Trophoblast cell (in vitro differentiated cells and primary cell): ENCODE data around the gene GDI2.

Source experiments
- DNase-seq, 2 donors: peaks; one replicate each; pipeline ENCODE4 v3.0.0-alpha.2; 2016
- H2AFZ ChIP-seq: 2 replicates; pipeline ENCODE4 v1.6.1; 2013; ENCODE audit warnings: low read length, moderate library complexity, mild to moderate bottlenecking; ENCODE audit not compliant: insufficient read depth, poor library complexity
- H2AK5ac ChIP-seq: 2 replicates; pipeline ENCODE4 v1.6.1; 2013; ENCODE audit warnings: mild to moderate bottlenecking, low read length
- H2BK120ac ChIP-seq: 2 replicates; pipeline ENCODE4 v1.6.1; 2013; ENCODE audit warnings: low read length, mild to moderate bottlenecking, moderate library complexity; ENCODE audit not compliant: insufficient read depth, poor library complexity
- H2BK12ac ChIP-seq: 2 replicates; pipeline ENCODE4 v1.6.1; 2013; ENCODE audit warnings: mild to moderate bottlenecking, low read length, moderate library complexity
- H2BK5ac ChIP-seq: 2 replicates; pipeline ENCODE4 v1.6.1; 2013; ENCODE audit warnings: low read length, low read depth, moderate library complexity, mild to moderate bottlenecking; ENCODE audit not compliant: poor library complexity
- H3K14ac ChIP-seq: 2 replicates; pipeline ENCODE4 v1.6.1; 2013; ENCODE audit warnings: mild to moderate bottlenecking, low read length
- H3K18ac ChIP-seq: 2 replicates; pipeline ENCODE4 v1.6.1; 2013; ENCODE audit warnings: mild to moderate bottlenecking, low read length
- H3K23ac ChIP-seq: 2 replicates; pipeline ENCODE4 v1.6.1; 2013; ENCODE audit warnings: low read length
- H3K27ac ChIP-seq: 2 replicates; pipeline ENCODE4 v1.5.1; 2013; ENCODE audit warnings: low read depth, mild to moderate bottlenecking, inconsistent platforms, low read length, moderate library complexity
- H3K27me3 ChIP-seq: 2 replicates; pipeline ENCODE4 v1.6.1; 2013; ENCODE audit warnings: inconsistent platforms, mild to moderate bottlenecking, low read length, moderate library complexity; ENCODE audit not compliant: insufficient read depth
- H3K36me3 ChIP-seq, 2 experiments: 1 replicate in 1 of 2; 2 replicates in 1 of 2; pipeline ENCODE4 v1.6.1; 2013; ENCODE audit warnings: low read length in 2 of 2, mild to moderate bottlenecking in 2 of 2, moderate library complexity in 1 of 2; ENCODE audit not compliant: insufficient read depth in 2 of 2, control insufficient read depth in 1 of 2
- H3K4ac ChIP-seq: 2 replicates; pipeline ENCODE4 v1.6.1; 2013; ENCODE audit warnings: low read depth, mild to moderate bottlenecking, low read length, moderate library complexity
- H3K4me1 ChIP-seq, 2 experiments: 1 replicate in 1 of 2; 2 replicates in 1 of 2; pipeline ENCODE4 v1.6.1; 2013; ENCODE audit warnings: low read length in 2 of 2, mild to moderate bottlenecking in 2 of 2, moderate library complexity in 1 of 2; ENCODE audit not compliant: insufficient read depth in 2 of 2, control insufficient read depth in 1 of 2
- H3K4me2 ChIP-seq: 2 replicates; pipeline ENCODE4 v1.6.1; 2013; ENCODE audit warnings: inconsistent platforms, mild to moderate bottlenecking, low read length, moderate library complexity
- H3K4me3 ChIP-seq: 2 replicates; pipeline ENCODE4 v1.5.1; 2013; ENCODE audit warnings: mild to moderate bottlenecking, low read depth, low read length, inconsistent platforms
- H3K79me1 ChIP-seq: one replicate; pipeline ENCODE4 v1.6.1; 2013; ENCODE audit warnings: low read length
- H3K79me2 ChIP-seq: 2 replicates; pipeline ENCODE4 v1.6.1; 2013; ENCODE audit warnings: low read length, mild to moderate bottlenecking; ENCODE audit not compliant: control insufficient read depth, insufficient read depth, poor library complexity
- H3K9ac ChIP-seq: 2 replicates; pipeline ENCODE4 v1.6.1; 2013; ENCODE audit warnings: mild to moderate bottlenecking, low read length
- H3K9me3 ChIP-seq: 2 replicates; pipeline ENCODE4 v1.6.1; 2013; ENCODE audit warnings: low read depth, mild to moderate bottlenecking, control low read depth, inconsistent platforms, low read length; ENCODE audit not compliant: insufficient read depth
- H4K12ac ChIP-seq: 2 replicates; pipeline ENCODE4 v1.6.1; 2013; ENCODE audit warnings: low read depth, mild to moderate bottlenecking, low read length, moderate library complexity
- H4K8ac ChIP-seq: 2 replicates; pipeline ENCODE4 v1.6.1; 2013; ENCODE audit warnings: low read depth, mild to moderate bottlenecking, low read length, moderate library complexity
- H4K91ac ChIP-seq: one replicate; pipeline ENCODE4 v1.6.1; 2013; ENCODE audit warnings: low read depth, mild to moderate bottlenecking, low read length, moderate library complexity
- WGBS: extraction: QIAGEN DNeasy Blood & Tissue Kit; methylation state at CpG from one replicate; pipeline ENCODE4 v1.1.7; 2013; ENCODE audit warnings: missing lambda C conversion rate; ENCODE audit not compliant: insufficient read length, insufficient coverage; ENCODE audit errors: extremely low coverage; 5-methylcytosine and 5-hydroxymethylcytosine counted together

The GDI2 gene

DNA sequence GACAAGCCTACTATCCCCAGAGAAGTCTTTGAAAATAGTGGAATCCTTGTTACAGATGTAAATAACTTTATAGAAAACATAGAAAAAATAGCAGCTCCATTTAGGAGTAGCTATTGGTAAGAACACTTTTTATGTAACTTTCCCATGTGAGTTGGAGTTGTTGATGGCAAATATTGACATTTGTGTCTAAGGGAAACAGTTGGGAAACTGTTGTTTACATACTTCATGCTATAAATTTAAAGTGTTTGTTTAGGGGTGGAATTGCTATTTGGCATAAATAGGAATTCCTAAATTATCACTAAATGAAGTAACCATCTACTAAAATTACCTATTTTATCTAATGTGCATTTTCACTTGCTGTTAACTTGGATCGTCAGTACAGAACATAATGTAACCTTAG is 50.7 kb downstream of the GDI2 start:
- Histone ChIP-seq H3K4ac (no peak overlapping the region), H3K27me3 (no peaks in the 10 kb centered on the region), H3K18ac (no peak overlapping the region), H4K12ac (no peak overlapping the region), H3K4me1 (no peaks in the 10 kb centered on the region), H3K79me1 (no peaks in the 10 kb centered on the region), H2AFZ (no peak overlapping the region), H3K4me2 (no peak overlapping the region), H3K79me2 (no peaks in the 10 kb centered on the region), H3K4me3 (no peak overlapping the region), H3K9ac (no peak overlapping the region), H2BK5ac (no peak overlapping the region), H2AK5ac (no peak overlapping the region), H3K9me3 (peaks cover 1% of the 10 kb centered on the region), H3K14ac (no peak overlapping the region), H3K36me3 (peaks cover 21 to 47% of the 10 kb centered on the region in 2 experiments), H4K8ac (no peak overlapping the region), H3K23ac (no peak overlapping the region), H2BK120ac (no peak overlapping the region), H3K27ac (no peak overlapping the region), H4K91ac (no peak overlapping the region), H2BK12ac (no peak overlapping the region)
- WGBS, result no CpG with 5 or more reads among the region's 1 CpG
- no peak for DNase-seq

DNA sequence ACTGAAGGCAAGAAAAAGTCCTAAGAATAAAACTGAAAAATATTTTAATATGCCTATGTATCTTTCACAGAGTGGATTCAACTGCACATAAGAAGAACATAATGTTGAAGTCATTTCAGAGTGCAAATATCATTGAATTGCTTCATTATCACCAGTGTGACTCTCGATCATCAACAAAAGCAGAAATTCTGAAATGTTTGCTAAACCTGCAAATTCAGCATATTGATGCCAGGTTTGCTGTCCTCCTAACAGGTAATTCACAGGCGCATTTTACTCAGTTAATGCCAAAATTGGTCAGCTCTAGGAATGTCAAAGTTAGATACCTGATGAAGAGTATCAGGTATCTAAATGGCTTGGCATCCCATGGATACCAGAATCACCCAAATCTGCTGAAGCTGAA is 52.0 kb downstream of the GDI2 start:
- Histone ChIP-seq H3K4me3 (no peak overlapping the region), H3K9me3 (peaks cover 1% of the 10 kb centered on the region), H3K23ac (no peak overlapping the region), H3K27me3 (no peaks in the 10 kb centered on the region), H3K4ac (no peak overlapping the region), H2AK5ac (no peak overlapping the region), H3K18ac (no peak overlapping the region), H4K91ac (no peak overlapping the region), H2BK5ac (no peak overlapping the region), H3K14ac (no peak overlapping the region), H3K79me1 (no peaks in the 10 kb centered on the region), H3K27ac (no peak overlapping the region), H2BK120ac (no peak overlapping the region), H2AFZ (no peak overlapping the region), H3K36me3 (peaks cover 19 to 46% of the 10 kb centered on the region in 2 experiments), H3K4me2 (no peak overlapping the region), H4K8ac (no peak overlapping the region), H3K9ac (no peak overlapping the region), H2BK12ac (no peak overlapping the region), H3K79me2 (no peaks in the 10 kb centered on the region), H3K4me1 (no peaks in the 10 kb centered on the region), H4K12ac (no peak overlapping the region)
- whole genome bisulfite sequencing, result no CpG with 5 or more reads among the region's 2 CpGs
- DNase-seq, result no peak

DNA sequence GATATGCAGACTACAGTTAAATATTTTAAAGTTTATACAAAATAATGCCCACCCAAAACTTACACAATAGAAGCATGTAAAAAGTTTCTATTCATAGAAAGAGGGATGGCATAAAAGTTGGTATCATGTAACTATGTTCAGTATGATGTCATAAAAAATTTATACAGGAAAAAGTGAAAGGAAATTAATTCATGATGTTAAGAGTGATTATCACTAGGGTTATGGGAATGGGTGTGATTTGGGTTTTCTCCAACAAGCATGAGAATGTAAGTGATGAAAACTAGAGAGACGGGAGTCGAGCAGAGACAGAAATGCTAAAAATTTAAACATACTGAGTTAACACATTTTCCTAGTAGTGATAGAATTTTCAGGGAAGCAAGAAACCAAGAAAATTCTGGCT is 52.7 kb downstream of the GDI2 start:
- Histone ChIP-seq H3K27me3 (no peaks in the 10 kb centered on the region), H2BK5ac (no peak overlapping the region), H3K36me3 (peaks cover 17 to 41% of the 10 kb centered on the region in 2 experiments), H2BK12ac (no peak overlapping the region), H2BK120ac (no peak overlapping the region), H3K79me2 (no peaks in the 10 kb centered on the region), H2AFZ (no peak overlapping the region), H3K4me3 (no peak overlapping the region), H3K4me1 (no peaks in the 10 kb centered on the region), H3K18ac (no peak overlapping the region), H3K23ac (no peak overlapping the region), H2AK5ac (no peak overlapping the region), H4K91ac (no peak overlapping the region), H3K4me2 (no peak overlapping the region), H3K27ac (no peak overlapping the region), H3K79me1 (no peaks in the 10 kb centered on the region), H3K4ac (no peak overlapping the region), H3K9ac (no peak overlapping the region), H3K14ac (no peak overlapping the region), H3K9me3 (peaks cover 1% of the 10 kb centered on the region), H4K12ac (no peak overlapping the region), H4K8ac (no peak overlapping the region)
- no CpG with 5 or more reads among the region's 2 CpGs for WGBS
- no peak for DNase-seq

DNA sequence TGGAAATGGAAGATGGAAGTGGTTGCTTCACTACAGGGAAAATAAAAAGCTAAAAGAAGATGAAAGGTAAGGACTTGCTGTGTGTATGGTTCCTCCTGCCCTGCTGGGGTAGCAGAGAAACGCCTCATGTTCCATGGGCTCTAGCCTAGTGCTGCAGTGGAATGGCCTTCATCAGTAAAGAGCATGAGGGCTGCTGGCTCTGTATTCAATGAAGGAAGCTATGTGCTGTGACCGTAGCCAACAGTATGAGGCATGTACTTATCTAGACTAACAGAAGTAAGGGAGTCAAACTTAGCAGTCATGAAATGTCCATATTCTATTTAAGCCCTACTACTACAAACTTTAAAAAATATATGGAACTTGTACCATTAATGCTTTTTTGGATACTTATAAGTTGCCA is 54.3 kb downstream of the GDI2 start:
- Histone ChIP-seq H3K9ac (no peak overlapping the region), H4K8ac (no peak overlapping the region), H2BK5ac (no peak overlapping the region), H3K4me2 (no peak overlapping the region), H2AK5ac (no peak overlapping the region), H3K9me3 (no peaks in the 10 kb centered on the region), H2AFZ (no peak overlapping the region), H3K27ac (no peak overlapping the region), H3K23ac (no peak overlapping the region), H3K14ac (no peak overlapping the region), H4K12ac (no peak overlapping the region), H3K4ac (no peak overlapping the region), H4K91ac (no peak overlapping the region), H3K4me3 (no peak overlapping the region), H3K36me3 (peaks cover 13 to 26% of the 10 kb centered on the region in 2 experiments), H3K4me1 (no peaks in the 10 kb centered on the region), H3K79me2 (no peaks in the 10 kb centered on the region), H3K27me3 (no peaks in the 10 kb centered on the region), H2BK12ac (no peak overlapping the region), H3K18ac (no peak overlapping the region), H3K79me1 (no peaks in the 10 kb centered on the region), H2BK120ac (no peak overlapping the region)
- whole genome bisulfite sequencing, result no CpG with 5 or more reads among the region's 2 CpGs
- DNase-seq, result no peak
